ENCODE results near the gene COL28A1.
"Not testable (repeated sequence)": the region's sequence is repeated elsewhere in the genome, so short reads cannot be mapped to it uniquely, and the experiment has no call there.

Gene COL28A1

GRCh38 chr7:7478569-7478968 lies 57.1 kb downstream of the COL28A1 start:
- H3K9me3 ChIP-seq (ENCODE audit: insufficient read depth, low read length): peaks cover 8% of the 10 kb centered on the region
- TF ChIP-seq YY1 (IDR thresholded peaks at IDR 0.05; ENCODE audit: insufficient read depth, insufficient read length) (no peak), ZNF274 (IDR thresholded peaks at IDR 0.05; ENCODE audit: low read depth, low read length) (no peak), SUZ12 (IDR thresholded peaks at IDR 0.05; ENCODE audit: extremely low read depth, insufficient read depth, insufficient read length) (no peak)
- no peaks in the 10 kb centered on the region for H3K36me3 ChIP-seq (ENCODE audit: insufficient read depth, insufficient read length, low read length)
- no peak overlapping the region for H3K4me3 ChIP-seq (ENCODE audit: insufficient read length, low read depth)
- H3K9ac ChIP-seq (ENCODE audit: insufficient read length, low read depth): no peak overlapping the region
- no peaks in the 10 kb centered on the region for H3K4me1 ChIP-seq (ENCODE audit: insufficient read depth, insufficient read length)
- no peak for DNase-seq (ENCODE audit: low read depth, low spot score)
- H3K27me3 ChIP-seq (ENCODE audit: insufficient read depth, insufficient read length): no peaks in the 10 kb centered on the region

GRCh38 chr7:7477641-7478040 lies 58.0 kb downstream of the COL28A1 start:
- DNase-seq (ENCODE audit: low read depth, low spot score); H3K9me3 ChIP-seq (ENCODE audit: insufficient read depth, low read length); H3K27me3 ChIP-seq (ENCODE audit: insufficient read depth, insufficient read length); H3K4me1 ChIP-seq (ENCODE audit: insufficient read depth, insufficient read length); H3K36me3 ChIP-seq (ENCODE audit: insufficient read depth, insufficient read length, low read length); H3K9ac ChIP-seq (ENCODE audit: insufficient read length, low read depth); H3K4me3 ChIP-seq (ENCODE audit: insufficient read length, low read depth): not testable (repeated sequence)

- no peak for DNase-seq (ENCODE audit: low read depth, low spot score)
- H3K4me1 ChIP-seq (ENCODE audit: insufficient read depth, insufficient read length): no peaks in the 10 kb centered on the region
- H3K36me3 ChIP-seq (ENCODE audit: insufficient read depth, insufficient read length, low read length): no peaks in the 10 kb centered on the region
- H3K4me3 ChIP-seq (ENCODE audit: insufficient read length, low read depth): no peak overlapping the region
- peaks cover 8% of the 10 kb centered on the region; the same call in 1 of the 2 replicates for H3K9me3 ChIP-seq (ENCODE audit: insufficient read depth, low read length)
- no peak for TF ChIP-seq YY1 (IDR thresholded peaks at IDR 0.05; ENCODE audit: insufficient read depth, insufficient read length)
- TF ChIP-seq SUZ12 (IDR thresholded peaks at IDR 0.05; ENCODE audit: extremely low read depth, insufficient read depth, insufficient read length): no peak
- no peak for TF ChIP-seq ZNF274 (IDR thresholded peaks at IDR 0.05; ENCODE audit: low read depth, low read length)
- H3K27me3 ChIP-seq (ENCODE audit: insufficient read depth, insufficient read length): no peaks in the 10 kb centered on the region
- H3K9ac ChIP-seq (ENCODE audit: insufficient read length, low read depth): no peak overlapping the region
These were observed 59.3 kb downstream of the COL28A1 start for GRCh38 chr7:7476381-7476780.

GRCh38 chr7:7475601-7476000 lies 60.1 kb downstream of the COL28A1 start:
- no peak for TF ChIP-seq ZNF274 (IDR thresholded peaks at IDR 0.05; ENCODE audit: low read depth, low read length)
- no peak for TF ChIP-seq YY1 (IDR thresholded peaks at IDR 0.05; ENCODE audit: insufficient read depth, insufficient read length)
- TF ChIP-seq SUZ12 (IDR thresholded peaks at IDR 0.05; ENCODE audit: extremely low read depth, insufficient read depth, insufficient read length): no peak
- no peak for DNase-seq (ENCODE audit: low read depth, low spot score)
- H3K9me3 ChIP-seq (ENCODE audit: insufficient read depth, low read length): peaks cover 8% of the 10 kb centered on the region; the same call in 1 of the 2 replicates
- H3K4me3 ChIP-seq (ENCODE audit: insufficient read length, low read depth): no peak overlapping the region
- no peaks in the 10 kb centered on the region for H3K36me3 ChIP-seq (ENCODE audit: insufficient read depth, insufficient read length, low read length)
- H3K27me3 ChIP-seq (ENCODE audit: insufficient read depth, insufficient read length): no peaks in the 10 kb centered on the region
- H3K4me1 ChIP-seq (ENCODE audit: insufficient read depth, insufficient read length): no peaks in the 10 kb centered on the region
- H3K9ac ChIP-seq (ENCODE audit: insufficient read length, low read depth): no peak overlapping the region

GRCh38 chr7:7474436-7474835 lies 61.2 kb downstream of the COL28A1 start:
- DNase-seq (ENCODE audit: low read depth, low spot score): no peak
- TF ChIP-seq SUZ12 (IDR thresholded peaks at IDR 0.05; ENCODE audit: extremely low read depth, insufficient read depth, insufficient read length) (no peak), ZNF274 (IDR thresholded peaks at IDR 0.05; ENCODE audit: low read depth, low read length) (no peak), YY1 (IDR thresholded peaks at IDR 0.05; ENCODE audit: insufficient read depth, insufficient read length) (no peak)

GRCh38 chr7:7464991-7465765 lies 70.5 kb downstream of the COL28A1 start:
- H3K9ac ChIP-seq (ENCODE audit: insufficient read length, low read depth); H3K4me3 ChIP-seq (ENCODE audit: insufficient read length, low read depth); H3K4me1 ChIP-seq (ENCODE audit: insufficient read depth, insufficient read length); H3K36me3 ChIP-seq (ENCODE audit: insufficient read depth, insufficient read length, low read length); H3K27me3 ChIP-seq (ENCODE audit: insufficient read depth, insufficient read length); H3K9me3 ChIP-seq (ENCODE audit: insufficient read depth, low read length); DNase-seq (ENCODE audit: low read depth, low spot score): not testable (repeated sequence)

More at GRCh38 chr7:7474436-7474835, 61.2 kb downstream of the COL28A1 start:
- Histone ChIP-seq H3K4me1 (ENCODE audit: insufficient read depth, insufficient read length) (no peaks in the 10 kb centered on the region), H3K36me3 (ENCODE audit: insufficient read depth, insufficient read length, low read length) (no peaks in the 10 kb centered on the region), H3K4me3 (ENCODE audit: insufficient read length, low read depth) (no peak overlapping the region), H3K9ac (ENCODE audit: insufficient read length, low read depth) (no peak overlapping the region), H3K9me3 (ENCODE audit: insufficient read depth, low read length) (peaks cover 8% of the 10 kb centered on the region; the same call in 1 of the 2 replicates), H3K27me3 (ENCODE audit: insufficient read depth, insufficient read length) (no peaks in the 10 kb centered on the region)

- TF ChIP-seq ZNF274 (IDR thresholded peaks at IDR 0.05; ENCODE audit: low read depth, low read length): no peak
- TF ChIP-seq SUZ12 (IDR thresholded peaks at IDR 0.05; ENCODE audit: extremely low read depth, insufficient read depth, insufficient read length): no peak
- TF ChIP-seq YY1 (IDR thresholded peaks at IDR 0.05; ENCODE audit: insufficient read depth, insufficient read length): no peak
- Histone ChIP-seq H3K4me1 (ENCODE audit: insufficient read depth, insufficient read length) (no peaks in the 10 kb centered on the region), H3K9ac (ENCODE audit: insufficient read length, low read depth) (no peak overlapping the region), H3K27me3 (ENCODE audit: insufficient read depth, insufficient read length) (no peaks in the 10 kb centered on the region), H3K9me3 (ENCODE audit: insufficient read depth, low read length) (peaks cover 7% of the 10 kb centered on the region; the same call in 1 of the 2 replicates), H3K36me3 (ENCODE audit: insufficient read depth, insufficient read length, low read length) (no peaks in the 10 kb centered on the region), H3K4me3 (ENCODE audit: insufficient read length, low read depth) (no peak overlapping the region)
- DNase-seq (ENCODE audit: low read depth, low spot score): no peak
These were observed 81.7 kb downstream of the COL28A1 start for GRCh38 chr7:7454000-7454399.

Measured in NT2/D1 (cell line).